ENCODE results near the gene KRTAP12-1. TPM values are rescaled to one million over a fixed set of nuclear protein-coding genes. Genes with fewer than 3 reads are reported as not detected.
"Not testable (repeated sequence)": the region's sequence is repeated elsewhere in the genome, so short reads cannot be mapped to it uniquely, and the experiment has no call there.

Gene KRTAP12-1
- total RNA-seq, 1 donor from 2014 or later: not detected

DNA sequence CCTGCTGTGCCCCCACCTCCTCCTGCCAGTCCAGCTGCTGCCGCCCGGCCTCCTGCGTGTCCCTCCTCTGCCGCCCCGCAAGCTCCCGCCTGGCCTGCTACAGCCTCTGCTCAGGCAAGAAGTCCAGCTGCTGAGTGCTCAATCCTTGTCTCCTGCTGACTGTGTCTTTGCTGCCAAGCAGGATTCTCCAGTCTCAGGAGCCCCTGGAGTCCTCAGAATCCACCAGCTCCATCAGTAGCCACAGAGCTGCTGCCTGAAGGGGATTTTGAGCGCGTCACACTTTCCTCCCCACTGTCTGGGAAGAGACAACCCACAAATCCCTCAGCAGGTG lies 34.8 kb downstream of the KRTAP12-1 start:
- Mint-ChIP-seq H3K27me3 (ENCODE audit: low read depth) (peaks cover 6% of the 10 kb centered on the region), H3K36me3 (ENCODE audit: low read depth) (peaks cover 4% of the 10 kb centered on the region), H3K9me3 (peaks cover 16% of the 10 kb centered on the region), H3K4me1 (no peaks in the 10 kb centered on the region), H3K27ac (ENCODE audit: unreplicated experiment) (peak overlapping the region; percentile 81), H3K4me3 (no peak overlapping the region)
- TF ChIP-seq, protein P1, sequence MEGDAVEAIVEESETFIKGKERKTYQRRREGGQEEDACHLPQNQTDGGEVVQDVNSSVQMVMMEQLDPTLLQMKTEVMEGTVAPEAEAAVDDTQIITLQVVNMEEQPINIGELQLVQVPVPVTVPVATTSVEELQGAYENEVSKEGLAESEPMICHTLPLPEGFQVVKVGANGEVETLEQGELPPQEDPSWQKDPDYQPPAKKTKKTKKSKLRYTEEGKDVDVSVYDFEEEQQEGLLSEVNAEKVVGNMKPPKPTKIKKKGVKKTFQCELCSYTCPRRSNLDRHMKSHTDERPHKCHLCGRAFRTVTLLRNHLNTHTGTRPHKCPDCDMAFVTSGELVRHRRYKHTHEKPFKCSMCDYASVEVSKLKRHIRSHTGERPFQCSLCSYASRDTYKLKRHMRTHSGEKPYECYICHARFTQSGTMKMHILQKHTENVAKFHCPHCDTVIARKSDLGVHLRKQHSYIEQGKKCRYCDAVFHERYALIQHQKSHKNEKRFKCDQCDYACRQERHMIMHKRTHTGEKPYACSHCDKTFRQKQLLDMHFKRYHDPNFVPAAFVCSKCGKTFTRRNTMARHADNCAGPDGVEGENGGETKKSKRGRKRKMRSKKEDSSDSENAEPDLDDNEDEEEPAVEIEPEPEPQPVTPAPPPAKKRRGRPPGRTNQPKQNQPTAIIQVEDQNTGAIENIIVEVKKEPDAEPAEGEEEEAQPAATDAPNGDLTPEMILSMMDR (conservative IDR thresholded peaks at IDR 0.05): no peak
- no peak for DNase-seq (ENCODE audit: low read depth, low spot score)

DNA sequence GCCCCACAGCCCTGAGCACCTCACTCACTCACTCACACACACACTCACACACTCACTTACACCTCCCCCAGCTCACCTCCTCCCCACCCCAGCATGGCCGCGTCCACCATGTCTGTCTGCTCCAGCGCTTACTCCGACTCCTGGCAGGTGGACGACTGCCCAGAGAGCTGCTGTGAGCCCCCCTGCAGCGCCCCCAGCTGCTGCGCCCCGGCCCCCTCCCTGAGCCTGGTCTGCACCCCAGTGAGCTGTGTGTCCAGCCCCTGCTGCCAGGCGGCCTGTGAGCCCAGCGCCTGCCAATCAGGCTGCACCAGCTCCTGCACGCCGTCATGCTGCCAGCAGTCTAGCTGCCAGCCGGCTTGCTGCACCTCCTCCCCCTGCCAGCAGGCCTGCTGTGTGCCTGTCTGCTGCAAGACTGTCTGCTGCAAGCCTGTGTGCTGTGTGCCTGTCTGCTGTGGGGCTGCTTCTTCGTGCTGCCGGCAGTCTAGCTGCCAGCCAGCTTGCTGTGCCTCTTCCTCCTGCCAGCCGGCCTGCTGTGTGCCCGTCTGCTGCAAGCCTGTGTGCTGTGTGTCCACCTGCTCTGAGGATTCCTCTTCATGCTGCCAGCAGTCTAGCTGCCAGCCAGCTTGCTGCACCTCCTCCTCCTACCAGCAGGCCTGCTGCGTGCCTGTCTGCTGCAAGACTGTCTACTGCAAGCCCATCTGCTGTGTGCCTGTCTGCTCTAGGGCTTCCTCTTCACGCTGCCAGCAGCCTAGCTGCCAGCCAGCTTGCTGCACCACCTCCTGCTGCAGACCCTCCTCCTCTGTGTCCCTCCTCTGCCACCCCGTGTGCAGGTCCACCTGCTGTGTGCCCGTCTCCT lies 35.4 kb downstream of the KRTAP12-1 start, which contains the start of gene KRTAP10-11:
KRTAP10-11 (plus strand) TSS at position 49 of the 856 bp plus-strand sequence; CDS start at position 94, 45 bp downstream.
- H3K27me3 Mint-ChIP-seq (ENCODE audit: low read depth); H3K4me1 Mint-ChIP-seq; DNase-seq (ENCODE audit: low read depth, low spot score); H3K36me3 Mint-ChIP-seq (ENCODE audit: low read depth); H3K4me3 Mint-ChIP-seq: not testable (repeated sequence)
- Mint-ChIP-seq H3K27ac (ENCODE audit: unreplicated experiment) (peak within 1 kb of the TSS; percentile 81), H3K9me3 (peaks cover 19% of the 10 kb centered on the region)

DNA sequence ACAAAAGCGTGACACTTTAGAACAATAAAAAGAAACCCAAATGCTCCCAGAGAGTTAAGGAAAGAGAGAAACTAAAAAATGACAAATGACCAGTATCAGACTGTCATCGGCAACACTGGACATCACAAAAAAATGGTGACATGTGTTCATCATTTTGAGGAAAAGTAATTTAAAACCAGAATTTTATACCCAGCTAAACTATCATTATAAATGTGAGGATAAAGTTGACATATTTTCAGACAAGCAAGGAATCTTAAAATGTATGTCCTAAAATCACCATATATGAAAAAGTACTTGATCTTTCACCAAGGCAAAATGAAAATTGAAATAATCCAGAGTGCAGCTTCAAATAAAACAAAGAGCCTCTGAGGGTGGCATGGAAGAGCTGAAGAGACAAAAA lies 37.1 kb downstream of the KRTAP12-1 start:
- DNase-seq (ENCODE audit: low read depth, low spot score): no peak
- Mint-ChIP-seq H3K4me3 (no peak overlapping the region), H3K27ac (ENCODE audit: unreplicated experiment) (no peak overlapping the region), H3K36me3 (ENCODE audit: low read depth) (peaks cover 5% of the 10 kb centered on the region), H3K27me3 (ENCODE audit: low read depth) (peaks cover 10% of the 10 kb centered on the region), H3K4me1 (no peaks in the 10 kb centered on the region), H3K9me3 (peaks cover 31% of the 10 kb centered on the region)
- TF ChIP-seq, protein P1 (conservative IDR thresholded peaks at IDR 0.05): no peak

DNA sequence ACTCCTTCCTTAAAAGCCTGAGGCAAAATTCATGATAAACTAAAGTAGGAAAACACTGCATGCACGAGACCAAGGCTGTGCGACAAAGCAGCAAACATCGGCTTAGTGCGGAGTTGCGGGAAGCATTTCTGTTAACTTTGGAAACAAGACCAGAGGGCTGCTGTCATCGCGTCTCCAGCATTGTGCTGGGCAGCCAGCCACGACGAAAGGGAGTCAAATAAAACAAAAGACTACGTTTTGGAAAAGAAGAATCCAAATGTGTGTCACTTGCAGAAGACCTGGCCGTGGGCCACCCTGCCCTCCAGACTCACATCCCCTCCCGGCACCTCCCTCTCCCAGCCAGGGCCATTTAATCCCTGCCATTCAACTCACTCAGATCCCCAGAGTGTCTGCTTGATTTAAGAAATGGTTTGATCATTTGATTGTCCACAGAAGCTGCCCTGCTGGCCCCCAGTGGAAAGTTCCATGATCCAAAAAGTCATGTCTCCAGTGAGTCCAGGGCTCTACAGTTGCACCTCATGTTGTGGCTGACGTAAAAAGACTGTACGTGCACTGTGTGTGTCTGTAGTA lies 38.1 kb downstream of the KRTAP12-1 start:
- H3K9me3 Mint-ChIP-seq: peaks cover 31% of the 10 kb centered on the region
- no peak for DNase-seq (ENCODE audit: low read depth, low spot score)
- H3K4me3 Mint-ChIP-seq: no peak overlapping the region
- H3K36me3 Mint-ChIP-seq (ENCODE audit: low read depth): peaks cover 5% of the 10 kb centered on the region
- H3K27ac Mint-ChIP-seq (ENCODE audit: unreplicated experiment): no peak overlapping the region
- H3K4me1 Mint-ChIP-seq: no peaks in the 10 kb centered on the region
- peaks cover 10% of the 10 kb centered on the region for H3K27me3 Mint-ChIP-seq (ENCODE audit: low read depth)
- TF ChIP-seq, protein P1 (conservative IDR thresholded peaks at IDR 0.05): no peak

DNA sequence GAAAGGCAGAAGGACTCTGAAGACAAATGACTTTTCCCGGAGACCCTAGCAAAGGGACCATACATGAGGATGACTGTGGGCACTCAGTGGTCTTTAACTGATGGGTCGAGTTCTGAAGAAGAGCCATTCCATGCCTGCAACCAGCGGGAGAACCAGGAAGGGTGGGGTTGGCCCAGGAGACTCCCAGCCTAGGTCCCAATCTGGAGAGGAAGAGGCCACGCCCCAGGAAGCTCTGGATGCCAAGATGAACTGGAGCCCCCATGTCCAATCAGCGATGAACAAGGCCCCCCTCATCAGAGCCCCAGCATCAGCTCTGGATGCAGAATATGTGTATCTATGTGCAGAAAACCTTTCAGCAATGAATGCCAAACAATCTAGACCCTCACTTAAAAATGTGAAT lies 41.2 kb downstream of the KRTAP12-1 start:
- H3K27me3 Mint-ChIP-seq (ENCODE audit: low read depth): peaks cover 4% of the 10 kb centered on the region
- no peak for DNase-seq (ENCODE audit: low read depth, low spot score)
- H3K4me3 Mint-ChIP-seq: no peak overlapping the region
- TF ChIP-seq, protein P1 (conservative IDR thresholded peaks at IDR 0.05): no peak
- peaks cover 10% of the 10 kb centered on the region for H3K4me1 Mint-ChIP-seq
- H3K27ac Mint-ChIP-seq (ENCODE audit: unreplicated experiment): no peak overlapping the region
- peaks cover 31% of the 10 kb centered on the region for H3K9me3 Mint-ChIP-seq
- peaks cover 5% of the 10 kb centered on the region for H3K36me3 Mint-ChIP-seq (ENCODE audit: low read depth)

DNA sequence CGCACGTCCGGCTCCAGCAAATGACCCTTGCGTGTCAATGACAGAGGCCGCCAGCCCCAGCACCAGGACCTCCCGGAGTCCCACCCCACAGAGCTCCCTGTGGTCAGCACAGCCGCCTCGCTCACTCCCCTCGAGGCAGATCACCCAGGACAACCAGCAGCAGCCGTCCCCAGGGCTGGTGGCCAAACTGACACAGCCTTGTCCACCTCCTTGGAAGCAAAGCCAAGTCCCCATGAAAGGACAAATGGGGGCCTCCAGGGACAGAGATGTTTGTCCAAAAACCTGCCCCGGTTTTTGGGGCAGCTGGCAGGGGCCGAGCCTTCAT lies 42.7 kb downstream of the KRTAP12-1 start:
- peaks cover 10% of the 10 kb centered on the region for H3K4me1 Mint-ChIP-seq
- H3K27ac Mint-ChIP-seq (ENCODE audit: unreplicated experiment): no peak overlapping the region
- peaks cover 7% of the 10 kb centered on the region for H3K27me3 Mint-ChIP-seq (ENCODE audit: low read depth)
- no peak overlapping the region for H3K4me3 Mint-ChIP-seq
- peaks cover 24% of the 10 kb centered on the region for H3K9me3 Mint-ChIP-seq
- peaks cover 3% of the 10 kb centered on the region for H3K36me3 Mint-ChIP-seq (ENCODE audit: low read depth)
- TF ChIP-seq, protein P1 (conservative IDR thresholded peaks at IDR 0.05): no peak
- no peak for DNase-seq (ENCODE audit: low read depth, low spot score)

DNA sequence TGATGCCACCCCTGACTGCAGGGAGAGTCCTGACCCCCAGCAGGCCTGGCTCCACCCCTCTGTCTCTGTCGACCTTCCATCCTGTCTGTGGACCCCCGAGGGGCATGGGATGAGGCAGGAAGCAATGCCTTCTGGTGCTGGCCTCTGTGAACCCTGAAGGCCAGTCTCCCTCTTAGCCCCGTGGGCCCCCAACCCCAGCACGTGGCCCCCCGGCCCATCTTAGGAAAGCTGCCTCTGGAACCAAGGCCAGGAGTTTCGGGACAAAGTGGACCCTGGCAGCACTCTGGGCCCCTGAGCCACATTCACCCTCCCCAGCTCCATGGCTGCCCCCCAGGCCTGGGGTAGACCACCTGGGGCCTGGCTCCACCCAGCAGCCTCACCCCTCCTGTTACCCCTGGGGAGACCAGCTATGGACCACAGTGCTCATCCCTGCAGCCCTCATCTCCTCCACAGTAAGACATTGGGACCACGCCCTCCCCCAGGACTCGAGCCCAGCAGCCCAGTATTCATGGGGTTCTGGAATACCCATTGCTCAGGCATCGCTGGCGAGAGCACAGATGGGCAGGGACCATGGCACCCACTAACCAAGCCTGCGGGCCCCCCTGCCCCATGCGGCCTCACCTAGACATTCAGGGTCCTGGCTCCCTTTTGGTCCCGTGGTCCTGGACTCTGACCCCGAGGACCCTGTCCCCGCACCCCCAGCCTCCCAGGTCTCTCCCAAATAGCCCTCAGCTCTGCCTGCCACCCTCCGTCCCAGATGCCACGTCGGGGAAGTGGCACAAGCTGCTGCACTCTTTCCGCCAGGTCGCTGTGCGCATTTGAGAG lies 43.2 kb downstream of the KRTAP12-1 start:
- not testable (repeated sequence) for H3K4me1 Mint-ChIP-seq; H3K36me3 Mint-ChIP-seq (ENCODE audit: low read depth); H3K4me3 Mint-ChIP-seq; H3K27ac Mint-ChIP-seq (ENCODE audit: unreplicated experiment); DNase-seq (ENCODE audit: low read depth, low spot score)
- peaks cover 24% of the 10 kb centered on the region for H3K9me3 Mint-ChIP-seq
- H3K27me3 Mint-ChIP-seq (ENCODE audit: low read depth): peaks cover 10% of the 10 kb centered on the region

DNA sequence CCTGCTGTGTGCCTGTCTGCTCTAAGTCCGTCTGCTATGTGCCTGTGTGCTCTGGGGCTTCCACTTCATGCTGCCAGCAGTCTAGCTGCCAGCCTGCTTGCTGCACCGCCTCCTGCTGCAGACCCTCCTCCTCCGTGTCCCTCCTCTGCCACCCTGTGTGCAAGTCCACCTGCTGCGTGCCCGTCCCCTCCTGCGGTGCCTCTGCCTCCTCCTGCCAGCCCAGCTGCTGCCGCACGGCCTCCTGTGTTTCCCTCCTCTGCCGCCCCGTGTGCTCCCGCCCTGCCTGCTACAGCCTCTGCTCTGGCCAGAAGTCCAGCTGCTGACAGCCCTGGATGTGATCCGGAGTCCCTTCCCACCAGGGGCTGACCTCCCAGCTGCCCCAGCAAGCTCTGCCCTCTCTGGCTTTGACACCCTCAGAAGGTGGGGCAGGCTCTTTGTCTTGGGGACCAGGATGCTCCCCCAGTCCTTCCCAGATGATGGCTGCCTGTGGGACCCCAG lies 44.1 kb downstream of the KRTAP12-1 start:
- peaks cover 17% of the 10 kb centered on the region for H3K9me3 Mint-ChIP-seq
- H3K4me1 Mint-ChIP-seq; H3K36me3 Mint-ChIP-seq (ENCODE audit: low read depth); DNase-seq (ENCODE audit: low read depth, low spot score); H3K27ac Mint-ChIP-seq (ENCODE audit: unreplicated experiment); H3K4me3 Mint-ChIP-seq: not testable (repeated sequence)
- H3K27me3 Mint-ChIP-seq (ENCODE audit: low read depth): peaks cover 16% of the 10 kb centered on the region
